ENCODE measurements around the gene CCDC160. TPM values are rescaled to one million over a fixed set of nuclear protein-coding genes. Genes with fewer than 3 reads are reported as not detected.

Gene CCDC160
- total RNA-seq, result not detected in 2 replicates

DNA sequence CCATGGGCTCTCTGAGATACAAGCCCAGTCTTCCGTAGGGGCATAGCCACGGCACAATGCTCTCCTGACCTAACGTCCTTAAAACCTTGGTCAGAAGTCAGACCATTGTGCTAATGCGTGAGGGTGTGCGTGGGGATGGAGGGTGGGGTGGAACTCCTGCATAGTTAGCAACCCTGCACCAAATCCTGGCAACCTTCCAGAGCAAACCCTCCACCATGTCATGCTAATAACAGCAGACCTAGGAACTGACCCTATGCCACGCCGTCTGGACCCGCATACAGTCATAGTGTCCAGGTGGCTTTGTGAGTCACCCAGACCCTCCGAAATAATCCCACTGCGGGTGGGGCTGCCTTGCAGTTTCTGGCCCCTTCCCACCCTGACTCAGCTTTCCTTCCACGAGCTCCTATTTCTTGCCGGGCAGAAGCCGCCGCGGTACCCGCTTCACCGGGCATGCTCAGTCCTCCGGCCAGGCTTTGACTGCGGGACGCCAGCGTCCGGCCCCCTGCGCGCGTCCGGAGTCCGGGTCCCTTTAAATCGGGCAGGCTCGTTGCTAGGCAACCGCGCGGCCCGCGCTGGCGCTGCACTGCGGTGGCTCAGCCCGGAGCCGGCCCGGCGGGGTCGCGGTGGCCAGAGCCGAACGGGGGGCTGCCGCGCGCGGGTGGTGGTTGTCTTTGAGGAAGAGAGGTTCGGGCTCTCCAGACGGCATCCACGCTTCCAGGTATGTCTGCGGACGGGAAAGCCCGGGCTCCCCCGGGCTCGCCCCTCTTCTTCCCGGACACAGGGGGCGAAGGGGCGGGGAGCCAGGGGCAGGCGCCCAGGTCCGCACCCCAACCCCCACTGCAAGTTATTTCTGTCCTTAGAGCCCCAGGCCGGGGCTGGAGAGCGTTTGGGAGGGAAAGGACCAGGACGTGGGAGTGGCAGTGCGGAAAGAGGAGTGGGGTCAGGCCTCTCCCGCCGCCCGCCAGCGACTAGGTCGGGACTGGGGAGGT is at the start of gene CCDC160:
Gene CCDC160 (plus strand): TSS at position 557 of the 989 bp plus-strand sequence. CDS start 7,619 bp downstream, outside the sequence.

Other genes starting within 250 kb of the CCDC160 start
- 21.6 and 26.7 TPM in 2 replicates for gene PHF6, start 136.1 kb downstream of the CCDC160 start, total RNA-seq
- 7.6 and 11.4 TPM in 2 replicates for gene HPRT1, start 223.0 kb downstream of the CCDC160 start, total RNA-seq